IMR-90 (cell line): Measurements from ENCODE around the gene FANK1. TPM values are rescaled to one million over a fixed set of nuclear protein-coding genes. Genes with fewer than 3 reads are reported as not detected.

Source experiments
- ATAC-seq: fragments of 200-7000 bp; cut with Tn5 transposase; 2 replicates; pipeline ENCODE4 v1.9.1; 2020; ENCODE audit warnings: low read depth, mild to moderate bottlenecking, moderate library complexity
- BruUV-seq: library from RNA; stranded (reverse); fragments of 400-500 nt; replicated peaks from 2 replicates; lab custom pipeline; 2021; lab: Mats Ljungman, UMichigan
- CTCF ChIA-PET: fragments of 300-600 bp; formaldehyde crosslinking; extraction: SDS; loops from one replicate; lab custom pipeline; 2021; ENCODE audit warnings: antibody characterized with exemption; lab: Yijun Ruan, JAX
- POLR2A ChIA-PET: fragments of 300-600 bp; sonication (Branson Sonifier 250); formaldehyde crosslinking; loops from one replicate; lab custom pipeline; 2022; ENCODE audit warnings: antibody characterized with exemption; ENCODE audit not compliant: unreplicated experiment; lab: Charles Lee
- DNase-seq: peaks from one replicate; pipeline ENCODE4 v3.0.0; 2013
- H2AFZ ChIP-seq: replicated peaks from 2 replicates; pipeline ENCODE3; 2013; ENCODE audit warnings: low read length, mild to moderate bottlenecking; ENCODE audit not compliant: poor library complexity
- H2AK5ac ChIP-seq: 2 replicates; pipeline ENCODE4 v1.6.1; 2013; ENCODE audit warnings: low read depth, low read length, inconsistent platforms
- H2AK9ac ChIP-seq: replicated peaks from 2 replicates; pipeline ENCODE3; 2013; ENCODE audit warnings: mild to moderate bottlenecking, low read depth, low read length, moderate library complexity; ENCODE audit not compliant: poor library complexity
- H2BK120ac ChIP-seq: 2 replicates; pipeline ENCODE4 v1.6.1; 2013; ENCODE audit warnings: low read depth, low read length, inconsistent platforms
- H2BK15ac ChIP-seq: 3 replicates; pipeline ENCODE4 v1.6.1; 2013; ENCODE audit warnings: low read depth, low read length, inconsistent platforms
- H2BK20ac ChIP-seq: 2 replicates; pipeline ENCODE4 v1.6.1; 2013; ENCODE audit warnings: low read depth, mild to moderate bottlenecking, inconsistent platforms, low read length, moderate library complexity
- H2BK5ac ChIP-seq: 2 replicates; pipeline ENCODE4 v1.6.1; 2013; ENCODE audit warnings: mild to moderate bottlenecking, low read depth, low read length, inconsistent platforms; ENCODE audit not compliant: poor library complexity, severe bottlenecking
- H3K14ac ChIP-seq: replicated peaks from 2 replicates; pipeline ENCODE4 v1.6.1; 2013; ENCODE audit warnings: low read depth, low read length, inconsistent platforms
- H3K18ac ChIP-seq: 2 replicates; pipeline ENCODE4 v1.6.1; 2013; ENCODE audit warnings: low read depth, low read length, control low read depth
- H3K23ac ChIP-seq: 2 replicates; pipeline ENCODE4 v1.6.1; 2013; ENCODE audit warnings: low read depth, low read length, inconsistent platforms
- H3K27ac ChIP-seq: 2 replicates; pipeline ENCODE4 v1.5.1; 2013; ENCODE audit warnings: mild to moderate bottlenecking, control low read depth, low read length; ENCODE audit not compliant: insufficient read depth
- H3K27me3 ChIP-seq: 2 replicates; pipeline ENCODE4 v1.6.1; 2013; ENCODE audit warnings: low read length; ENCODE audit not compliant: control insufficient read depth, insufficient read depth
- H3K36me3 ChIP-seq: 2 replicates; pipeline ENCODE4 v1.6.1; 2013; ENCODE audit warnings: low read length, mixed read lengths; ENCODE audit not compliant: control insufficient read depth, insufficient read depth
- H3K4ac ChIP-seq: 2 replicates; pipeline ENCODE4 v1.6.1; 2013; ENCODE audit warnings: low read depth, low read length, inconsistent platforms
- H3K4me1 ChIP-seq: 2 replicates; pipeline ENCODE4 v1.6.1; 2013; ENCODE audit warnings: low read length, mixed read lengths; ENCODE audit not compliant: control insufficient read depth, insufficient read depth
- H3K4me2 ChIP-seq: 2 replicates; pipeline ENCODE4 v1.6.1; 2013; ENCODE audit warnings: low read depth, mild to moderate bottlenecking, control low read depth, low read length, moderate library complexity
- H3K4me3 ChIP-seq: 2 replicates; pipeline ENCODE4 v1.5.1; 2013; ENCODE audit warnings: low read depth, mild to moderate bottlenecking, control low read depth, low read length, moderate library complexity; ENCODE audit not compliant: insufficient read depth
- H3K56ac ChIP-seq: 2 replicates; pipeline ENCODE4 v1.6.1; 2013; ENCODE audit warnings: low read length, inconsistent platforms; ENCODE audit not compliant: insufficient read depth; ENCODE audit errors: extremely low read depth
- H3K79me1 ChIP-seq, 2 experiments: 2 replicates each; pipeline ENCODE4 v1.6.1; 2013; ENCODE audit warnings: low read length in 2 of 2, inconsistent platforms in 1 of 2, low read depth in 1 of 2
- H3K9ac ChIP-seq: 2 replicates; pipeline ENCODE4 v1.6.1; 2013; ENCODE audit warnings: low read depth, low read length, control low read depth
- H3K9me1 ChIP-seq: 2 replicates; pipeline ENCODE4 v1.6.1; 2013; ENCODE audit warnings: low read length, inconsistent platforms; ENCODE audit not compliant: insufficient read depth
- H3K9me3 ChIP-seq: 2 replicates; pipeline ENCODE4 v1.6.1; 2013; ENCODE audit warnings: low read length; ENCODE audit not compliant: control insufficient read depth, insufficient read depth
- H4K20me1 ChIP-seq: 2 replicates; pipeline ENCODE4 v1.6.1; 2013; ENCODE audit warnings: low read length, inconsistent platforms; ENCODE audit not compliant: insufficient read depth
- H4K5ac ChIP-seq: 2 replicates; pipeline ENCODE4 v1.6.1; 2013; ENCODE audit warnings: mild to moderate bottlenecking, low read depth, low read length, control low read depth
- H4K8ac ChIP-seq, 2 experiments: 2 replicates each; pipeline ENCODE4 v1.6.1; 2013; ENCODE audit warnings: low read depth in 2 of 2, low read length in 2 of 2, control low read depth in 1 of 2, inconsistent platforms in 1 of 2
- H4K91ac ChIP-seq: 2 replicates; pipeline ENCODE4 v1.6.1; 2013; ENCODE audit warnings: low read depth, low read length, inconsistent platforms; ENCODE audit not compliant: insufficient read depth
- RAD21 ChIP-seq: IDR thresholded peaks from 2 replicates; pipeline ENCODE4 v1.6.1; 2012; ENCODE audit warnings: low read length, improper control_type of control experiment
- WGBS, 2 experiments: methylation state at CpG; one replicate each; pipeline versions ENCODE4 v1.1.5 to v1.1.7; 2013; ENCODE audit warnings: missing lambda C conversion rate in 2 of 2; ENCODE audit not compliant: insufficient read length in 1 of 2; ENCODE audit errors: extremely low coverage in 2 of 2; 5-methylcytosine and 5-hydroxymethylcytosine counted together
- dilution Hi-C: fragments of 300-500 bp; cut with HindIII; formaldehyde crosslinking; loops from one replicate; pipeline ENCODE4 v1.14.3; 2018; ENCODE audit warnings: low sequenced_read_pairs; ENCODE audit not compliant: unreplicated experiment
- in situ Hi-C: fragments of 300-500 bp; cut with MboI; formaldehyde crosslinking; loops from 3 replicates; pipeline ENCODE4 v1.14.3; 2019; ENCODE audit warnings: low sequenced_read_pairs, inconsistent platforms, mixed read lengths
- intact Hi-C: fragments of 100-400 bp; cut with micrococcal nuclease; formaldehyde crosslinking; loops from 2 replicates; pipeline ENCODE4 v1.10.0; 2022
- polyA plus RNA-seq, 3 experiments: library from polyadenylated mRNA; depleted of rRNA; stranded (reverse); fragments of >200 nt; gene quantifications; 2 replicates each; pipeline ENCODE4 v1.2.3, GENCODE V29; 2012; ENCODE audit warnings: low replicate concordance in 1 of 3
- total RNA-seq: library from RNA; depleted of rRNA; stranded (reverse); fragments of >200 nt; gene quantifications from 2 replicates; pipeline ENCODE4 v1.2.3, GENCODE V29; 2012
- TF ChIP-seq, protein P1 (sequence below): fragments of 150-350 bp; IDR thresholded peaks from 2 replicates; pipeline ENCODE4 v1.6.1; 2016; ENCODE audit warnings: low read depth, mild to moderate bottlenecking, low read length, moderate library complexity, borderline replicate concordance
- TF ChIP-seq, protein P2 (sequence below): fragments of 150-350 bp; IDR thresholded peaks from 2 replicates; pipeline ENCODE4 v1.6.1; 2017; ENCODE audit warnings: mild to moderate bottlenecking, antibody characterized with exemption, low read length, low read depth

FANK1 gene
- total and polyA plus RNA-seq, 2 of the 4 experiments (the other 2 are of a cell fraction) = 0.90 to 2.2 TPM

DNA sequence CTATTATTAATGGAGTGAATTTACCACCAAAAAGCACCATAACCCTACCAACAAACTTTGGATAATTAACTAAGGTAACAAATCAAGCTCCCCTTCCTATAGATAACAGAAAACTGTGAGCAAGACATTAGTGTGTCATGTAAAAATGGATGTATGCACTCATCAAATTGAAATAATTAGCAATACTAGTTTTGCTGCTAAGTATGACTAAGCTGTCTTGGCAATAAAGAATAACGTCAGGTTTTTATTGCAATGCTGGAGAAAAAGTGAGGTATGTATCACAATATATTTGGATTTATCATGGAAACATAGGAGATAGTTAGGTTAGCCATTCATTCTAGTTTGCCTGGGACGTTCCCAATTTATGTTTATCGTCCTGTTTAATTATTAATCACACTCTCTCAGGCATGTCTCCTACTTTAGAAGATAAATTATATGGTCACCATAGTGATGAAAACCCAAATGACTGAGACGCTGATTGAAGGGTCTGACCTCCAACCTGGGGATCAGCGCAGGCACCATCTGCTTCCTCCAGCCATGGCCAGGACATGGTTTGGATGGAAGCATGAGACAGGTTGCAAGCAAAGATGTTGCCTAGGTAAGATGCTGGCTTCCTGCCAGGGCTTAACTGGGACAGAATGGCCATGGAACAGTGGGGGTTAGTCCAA, 125.6 kb downstream of the FANK1 start (continued):
- TF ChIP-seq, protein P1, sequence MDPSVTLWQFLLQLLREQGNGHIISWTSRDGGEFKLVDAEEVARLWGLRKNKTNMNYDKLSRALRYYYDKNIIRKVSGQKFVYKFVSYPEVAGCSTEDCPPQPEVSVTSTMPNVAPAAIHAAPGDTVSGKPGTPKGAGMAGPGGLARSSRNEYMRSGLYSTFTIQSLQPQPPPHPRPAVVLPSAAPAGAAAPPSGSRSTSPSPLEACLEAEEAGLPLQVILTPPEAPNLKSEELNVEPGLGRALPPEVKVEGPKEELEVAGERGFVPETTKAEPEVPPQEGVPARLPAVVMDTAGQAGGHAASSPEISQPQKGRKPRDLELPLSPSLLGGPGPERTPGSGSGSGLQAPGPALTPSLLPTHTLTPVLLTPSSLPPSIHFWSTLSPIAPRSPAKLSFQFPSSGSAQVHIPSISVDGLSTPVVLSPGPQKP = no peak

DNA sequence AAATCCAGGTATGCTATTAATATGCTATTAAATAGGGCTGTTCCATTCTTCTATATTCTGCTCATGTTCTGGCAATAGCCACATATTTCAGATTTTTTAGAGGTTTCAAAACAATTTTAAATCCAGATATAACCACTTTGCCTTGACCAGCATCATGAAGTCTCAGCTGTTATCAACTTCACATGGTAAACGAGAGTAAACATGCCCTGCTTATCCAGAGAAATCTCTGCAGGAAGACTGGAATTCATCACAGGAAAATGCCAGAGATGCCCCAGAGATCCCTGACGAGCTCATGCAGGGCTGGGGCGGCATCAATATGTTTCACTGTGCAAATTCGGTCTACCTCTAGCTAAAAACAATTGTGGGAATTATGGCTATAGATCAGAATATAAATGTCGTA, 126.5 kb downstream of the FANK1 start:
- TF ChIP-seq, protein P2, sequence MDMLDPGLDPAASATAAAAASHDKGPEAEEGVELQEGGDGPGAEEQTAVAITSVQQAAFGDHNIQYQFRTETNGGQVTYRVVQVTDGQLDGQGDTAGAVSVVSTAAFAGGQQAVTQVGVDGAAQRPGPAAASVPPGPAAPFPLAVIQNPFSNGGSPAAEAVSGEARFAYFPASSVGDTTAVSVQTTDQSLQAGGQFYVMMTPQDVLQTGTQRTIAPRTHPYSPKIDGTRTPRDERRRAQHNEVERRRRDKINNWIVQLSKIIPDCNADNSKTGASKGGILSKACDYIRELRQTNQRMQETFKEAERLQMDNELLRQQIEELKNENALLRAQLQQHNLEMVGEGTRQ = no peak
- TF ChIP-seq RAD21 = no peak
- POLR2A ChIA-PET = no interaction called here
- no peak overlapping the region for H2AK9ac ChIP-seq
- DNase-seq (no peak), ATAC-seq (no peak)
- H3K9me1 ChIP-seq = no peaks in the 10 kb centered on the region
- no peak overlapping the region for H3K4me2 ChIP-seq
- in situ Hi-C loops = no loop called here
- H3K18ac ChIP-seq = no peak overlapping the region
- H3K27me3 ChIP-seq = peaks cover 22% of the 10 kb centered on the region
- no peak overlapping the region for H4K5ac ChIP-seq
- CTCF ChIA-PET = interaction anchor here (1.4 kb wide), 1 partner anchor 10 kb away, joined by 5 read pairs; no protein-coding TSS in a partner anchor
- no CpG with 5 or more reads among the region's 5 CpGs for WGBS, 2 experiments
- H3K56ac ChIP-seq = no peak overlapping the region
- no peak overlapping the region for H3K9ac ChIP-seq
- H3K23ac ChIP-seq = no peak overlapping the region
- H4K91ac ChIP-seq = no peak overlapping the region
- no peak overlapping the region for H2BK5ac ChIP-seq
- H3K9me3 ChIP-seq = peaks cover 3% of the 10 kb centered on the region; the same call in 1 of the 2 replicates
- no peaks in the 10 kb centered on the region for H3K79me1 ChIP-seq
- no peaks in the 10 kb centered on the region; the same call in 1 of the 2 replicates for H3K36me3 ChIP-seq
- H2BK120ac ChIP-seq = no peak overlapping the region
- no TSS peak for BruUV-seq
- intact Hi-C loops = no loop called here
- H2AFZ ChIP-seq = no peak overlapping the region
- no peak overlapping the region for H4K8ac ChIP-seq
- H2BK20ac ChIP-seq = no peak overlapping the region
- H4K20me1 ChIP-seq = no peaks in the 10 kb centered on the region
- no peak overlapping the region for H2AK5ac ChIP-seq
- no peak overlapping the region for H3K4ac ChIP-seq
- no peak overlapping the region for H3K4me3 ChIP-seq
- peaks cover 3% of the 10 kb centered on the region for H3K4me1 ChIP-seq
- H2BK15ac ChIP-seq = no peak overlapping the region
- dilution Hi-C loops = no loop called here
- H3K27ac ChIP-seq = no peak overlapping the region
- H3K14ac ChIP-seq = no peak overlapping the region
